ENCODE data around the gene PPP2R2C.

- TF ChIP-seq CTCF (conservative IDR thresholded peaks at IDR 0.05; ENCODE audit: low read depth, low read length) (no peak), EZH2 (IDR thresholded peaks at IDR 0.05; ENCODE audit: borderline replicate concordance, low read depth, low read length, poor library complexity, severe bottlenecking) (no peak)
These were observed 112.0 kb downstream of the PPP2R2C start for GRCh38 chr4:6360385-6360784.
